GM12892 (cell line): ENCODE data around the gene SPOCK2.

ENCODE experiments used
- POLR2A ChIP-seq: IDR thresholded peaks from 2 replicates; pipeline ENCODE4 v1.6.1; 2011; ENCODE audit warnings: low read depth, low read length, control low read depth
- POLR2AphosphoS5 ChIP-seq: IDR thresholded peaks from 2 replicates; pipeline ENCODE4 v1.6.1; 2011; ENCODE audit warnings: low read depth, low read length, control low read depth

- TF ChIP-seq POLR2A (no peak), POLR2AphosphoS5 (no peak)
Measured at GRCh38 chr10:72027498-72027897, 60.9 kb downstream of the SPOCK2 start.
